Measurements from ENCODE around the gene KLF15.
A peak's percentile ranks its signal among the peaks of the same experiment; 100 is the strongest.

KLF15 gene

DNA sequence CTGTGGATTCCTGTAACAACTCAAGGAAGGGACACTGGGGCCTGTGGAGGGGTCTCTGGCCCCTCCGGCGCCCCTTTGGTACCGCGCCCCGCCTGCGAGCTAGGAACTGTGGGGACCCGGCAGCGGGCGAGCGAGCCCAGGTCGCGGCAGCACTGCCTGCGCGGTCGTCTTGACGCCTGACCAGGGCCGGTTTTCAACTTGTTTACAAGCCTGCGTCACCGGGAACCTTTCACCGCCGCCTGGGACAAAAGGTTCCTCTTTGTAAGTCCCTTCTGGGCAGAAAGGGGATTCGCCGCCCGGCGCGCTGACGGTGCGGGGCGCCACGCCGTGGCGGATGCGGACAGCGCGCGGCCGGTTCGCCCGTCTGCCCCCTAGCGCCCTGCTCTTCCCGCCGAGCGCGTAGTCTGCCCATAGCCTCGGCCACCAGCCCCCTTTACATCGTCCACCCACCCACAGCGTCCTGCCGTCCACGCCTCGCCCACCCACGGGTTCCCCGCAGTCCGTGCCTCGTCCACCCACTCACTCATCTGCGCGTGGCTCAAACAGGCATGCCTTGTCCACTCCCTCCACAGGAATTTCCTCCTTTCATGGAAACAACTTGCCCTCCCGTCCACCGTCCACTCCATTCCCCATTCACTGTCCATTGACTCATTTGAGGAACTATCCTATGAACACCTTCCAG is 32.0 kb upstream of the KLF15 start:
- DNase-seq (ENCODE audit: low read depth): peak; percentile 4

GRCh38 chr3:126381966-126382365 is 24.8 kb upstream of the KLF15 start:
- no peak for DNase-seq (ENCODE audit: low read depth)

DNA sequence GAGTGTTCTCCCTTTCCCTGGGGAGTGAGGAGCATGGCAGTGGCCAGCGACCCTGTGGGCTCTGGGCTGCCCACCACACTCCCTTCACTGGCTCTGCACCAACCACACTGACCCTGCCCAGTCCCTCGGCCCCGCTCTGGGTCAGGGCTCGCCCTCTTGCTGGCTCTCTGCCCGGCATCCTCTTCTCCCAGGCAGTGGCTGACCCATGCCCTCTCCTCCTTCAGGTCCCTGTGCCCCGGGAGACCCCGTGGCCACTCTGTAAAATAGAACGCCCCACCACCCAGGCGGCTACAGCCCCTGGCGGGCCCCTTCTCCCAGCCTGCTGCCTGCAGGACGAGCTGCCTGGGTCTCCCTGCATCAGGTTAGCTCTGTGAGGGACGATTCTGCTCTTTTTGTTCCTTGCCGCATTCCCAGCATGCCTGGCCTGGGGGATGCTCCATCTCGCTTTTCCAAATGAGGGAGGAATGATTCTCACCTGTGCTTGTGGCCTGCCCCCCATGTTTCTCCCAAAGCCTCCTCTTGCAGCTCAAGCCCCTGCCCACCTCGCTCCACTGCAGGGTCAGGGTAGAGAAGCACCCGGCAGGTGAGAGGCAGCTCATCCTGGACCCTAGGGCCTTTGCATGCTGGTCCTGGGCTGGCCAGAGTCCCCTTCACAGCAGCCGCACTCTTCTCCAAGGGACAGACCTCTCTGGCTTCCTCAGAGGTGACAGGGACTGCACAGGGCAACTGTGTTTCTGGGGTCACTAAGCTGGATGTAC is 23.0 kb upstream of the KLF15 start:
- no peak for DNase-seq (ENCODE audit: low read depth)

DNA sequence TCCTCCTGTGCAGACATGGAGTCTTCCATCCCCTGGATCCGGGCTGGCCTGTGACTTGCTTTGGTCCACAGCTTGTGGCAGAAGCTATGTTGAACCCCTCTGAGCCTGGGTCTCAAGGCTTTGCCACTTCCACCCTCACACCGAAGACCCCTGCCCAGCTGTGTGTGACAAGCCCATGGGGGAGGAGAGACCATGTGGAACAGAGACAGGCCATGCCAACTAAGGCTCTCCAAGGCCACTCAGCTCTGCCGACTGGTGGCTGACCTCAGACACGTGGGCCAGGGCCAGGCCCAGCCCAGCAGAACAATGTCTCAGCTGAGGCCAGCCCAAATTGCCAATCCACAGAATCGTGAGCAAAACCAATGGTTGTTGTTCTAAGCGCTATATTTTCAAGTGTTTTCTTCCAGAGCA is 21.1 kb upstream of the KLF15 start:
- no peak for DNase-seq (ENCODE audit: low read depth)

GRCh38 chr3:126377211-126377610 is 20.0 kb upstream of the KLF15 start:
- DNase-seq (ENCODE audit: low read depth): no peak

- DNase-seq (ENCODE audit: low read depth): no peak
Measured at GRCh38 chr3:126376444-126376843, 19.2 kb upstream of the KLF15 start.

GRCh38 chr3:126375835-126376331 is 18.7 kb upstream of the KLF15 start:
- DNase-seq (ENCODE audit: low read depth): no peak

DNA sequence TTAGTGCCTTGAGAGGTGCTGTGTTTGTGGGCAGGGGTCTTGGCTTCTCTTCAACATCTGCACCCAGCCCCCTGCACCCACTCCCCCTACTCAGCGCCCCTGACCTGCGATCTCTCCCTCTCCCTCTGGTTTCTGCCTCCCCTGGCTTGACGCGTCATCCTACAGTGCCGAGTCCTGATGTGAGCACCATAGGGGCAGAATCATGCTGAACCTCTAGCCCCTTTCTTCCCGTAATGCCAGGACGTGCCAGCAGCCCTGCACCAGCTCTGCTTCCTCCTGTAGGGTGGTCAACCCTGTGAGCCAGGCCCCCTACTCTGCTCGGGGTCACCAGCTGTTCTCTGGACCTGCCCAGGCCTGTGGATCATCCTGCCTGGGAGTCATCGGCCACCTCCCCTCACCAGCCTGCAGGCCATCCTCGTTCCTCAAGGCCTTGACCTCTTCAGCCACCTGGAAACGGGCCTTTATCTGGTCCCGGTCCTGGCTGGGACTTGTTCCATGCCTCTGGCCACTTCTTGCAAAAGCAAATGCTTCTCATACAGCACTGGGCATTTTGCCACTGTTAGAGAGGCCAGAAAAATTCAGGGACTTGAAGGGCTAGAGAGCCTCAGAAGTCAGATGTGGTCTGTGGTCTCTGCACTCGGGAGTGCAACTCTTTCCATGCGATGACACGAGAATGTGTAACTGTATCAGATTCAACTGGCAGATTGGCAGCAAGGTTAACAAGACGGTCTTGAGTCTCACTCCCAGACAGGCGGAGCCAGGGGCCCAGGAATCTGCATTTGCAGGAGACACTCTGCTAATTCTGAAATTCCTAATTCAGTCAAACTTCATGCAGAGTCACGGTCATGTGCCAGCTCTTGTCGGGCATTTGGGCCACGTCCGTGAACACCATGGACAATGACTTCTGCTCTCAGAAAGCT is 16.7 kb upstream of the KLF15 start:
- no peak for DNase-seq (ENCODE audit: low read depth)

DNA sequence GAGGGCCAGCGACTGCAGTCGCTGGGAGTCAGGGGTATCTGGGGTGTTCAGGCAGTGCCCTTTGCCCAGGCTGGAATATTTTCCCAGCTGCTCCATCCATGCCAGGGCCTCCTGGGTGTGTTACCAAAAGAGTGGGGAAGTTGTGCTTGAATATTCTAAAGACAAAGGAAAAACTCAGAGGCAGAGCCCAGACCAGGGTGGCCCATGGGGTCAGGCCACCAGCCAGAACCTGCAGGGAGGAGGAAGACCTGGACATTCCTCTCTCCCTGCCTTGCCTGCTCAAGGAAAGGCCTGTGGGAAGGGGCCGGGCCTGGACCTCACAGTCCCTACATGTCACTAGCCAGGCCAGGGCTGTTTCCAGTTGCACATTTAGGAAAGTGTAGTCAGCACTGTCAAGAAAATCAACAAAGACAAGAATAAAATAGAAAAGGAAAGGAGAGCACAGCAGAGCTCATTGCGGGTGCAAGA is 16.0 kb upstream of the KLF15 start:
- DNase-seq (ENCODE audit: low read depth): no peak

- no peak for DNase-seq (ENCODE audit: low read depth)
Measured at GRCh38 chr3:126372413-126373145, 15.4 kb upstream of the KLF15 start.

DNA sequence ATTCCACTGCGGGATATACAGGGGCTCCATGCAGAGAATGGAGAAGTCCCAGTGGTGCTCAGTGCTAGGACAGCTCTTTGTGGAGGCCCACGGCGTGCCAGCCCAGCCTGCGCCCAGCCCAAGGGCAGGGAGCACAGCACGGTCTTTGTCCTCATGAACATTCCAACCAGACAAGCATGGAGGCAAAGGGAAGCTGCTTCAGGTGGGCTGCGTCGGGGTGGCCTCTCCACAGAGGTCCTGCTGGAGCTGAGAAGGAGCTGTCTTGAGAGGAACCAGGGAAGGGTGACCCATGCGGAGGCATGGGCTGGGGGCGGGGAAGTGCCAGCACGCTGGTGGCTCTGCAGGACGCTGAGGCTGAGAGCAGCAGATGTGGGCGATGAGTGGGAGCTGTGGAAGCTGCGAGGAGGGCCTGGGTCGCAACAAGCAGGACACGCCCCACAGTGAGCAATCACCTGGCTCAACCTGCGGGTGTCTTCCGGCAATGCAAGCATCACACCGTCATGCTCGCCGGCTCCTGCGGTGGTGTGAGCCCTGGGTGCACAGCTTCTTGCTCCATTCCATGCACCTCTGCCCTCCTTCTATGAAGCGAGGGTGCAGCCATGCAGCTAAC is 14.0 kb upstream of the KLF15 start:
- DNase-seq (ENCODE audit: low read depth): no peak

GRCh38 chr3:126370606-126371005 is 13.4 kb upstream of the KLF15 start:
- no peak for DNase-seq (ENCODE audit: low read depth)

- no peak for DNase-seq (ENCODE audit: low read depth)
Measured at GRCh38 chr3:126370055-126370454, 12.8 kb upstream of the KLF15 start.

DNA sequence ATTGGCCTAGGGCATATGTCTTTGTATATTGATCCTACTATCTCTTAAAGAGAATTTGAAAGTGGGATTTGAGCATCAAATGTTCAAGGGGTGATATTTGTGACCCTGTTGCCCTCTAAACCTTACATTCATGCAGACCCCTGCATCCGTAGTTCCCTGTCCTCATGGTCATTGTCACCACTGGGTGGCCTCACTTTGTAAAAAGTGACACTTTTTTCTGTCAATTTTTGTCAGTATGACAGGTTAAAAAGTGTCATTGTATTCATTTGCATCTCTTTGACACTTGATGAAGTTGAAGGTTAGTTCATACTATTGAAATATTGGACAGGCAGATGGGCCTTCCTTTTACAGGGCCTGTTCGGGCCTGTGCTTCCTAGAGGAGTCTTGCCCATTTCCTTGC is 12.3 kb upstream of the KLF15 start:
- no peak for DNase-seq (ENCODE audit: low read depth)

- no peak for DNase-seq (ENCODE audit: low read depth)
Measured at GRCh38 chr3:126367316-126367805, 10.2 kb upstream of the KLF15 start.

DNA sequence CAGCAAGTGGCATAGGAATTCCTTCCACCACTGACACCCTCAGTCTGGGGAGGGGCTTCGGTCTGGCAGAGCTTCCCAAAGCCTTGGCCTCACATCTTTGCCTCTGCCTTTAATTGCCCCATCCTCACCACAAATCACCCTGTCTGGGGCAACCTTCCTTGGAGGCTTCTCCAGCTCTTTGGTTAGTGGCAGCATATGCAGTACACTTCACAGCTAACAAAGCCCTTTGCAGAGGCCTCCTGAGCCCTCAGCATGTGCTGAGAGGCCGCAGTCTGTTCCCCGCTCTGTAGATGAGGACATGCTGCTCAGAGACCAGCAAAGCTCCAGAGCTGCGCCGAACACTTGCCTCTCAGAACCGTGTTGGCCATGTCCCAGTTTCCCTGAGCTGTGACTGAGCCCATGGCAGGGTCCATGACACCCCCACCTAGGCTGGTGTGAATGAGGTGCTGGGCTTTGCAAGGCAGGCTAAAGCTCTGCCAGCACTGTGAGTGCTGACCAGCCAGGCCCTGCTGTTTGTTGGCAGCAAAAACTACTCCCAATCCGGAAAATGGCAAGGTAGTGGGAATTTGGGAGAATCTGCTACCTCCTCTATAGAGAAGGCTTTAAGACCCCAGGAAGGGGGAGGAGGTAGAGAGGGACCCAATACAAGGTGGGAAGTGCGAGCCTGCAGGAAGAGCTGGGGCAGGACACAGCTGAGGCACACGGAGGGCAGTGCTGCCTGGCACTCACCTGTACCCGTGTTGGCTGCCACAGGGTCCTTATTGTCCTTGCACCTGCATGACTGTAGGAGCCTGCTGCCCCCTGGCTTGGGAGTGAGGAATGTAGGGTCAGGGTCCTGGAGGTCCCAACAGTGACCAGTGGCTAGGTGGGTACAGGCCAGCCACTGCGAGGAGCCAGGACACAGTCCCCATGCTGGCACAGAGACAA is 8.4 kb upstream of the KLF15 start:
- no peak for DNase-seq (ENCODE audit: low read depth)

DNA sequence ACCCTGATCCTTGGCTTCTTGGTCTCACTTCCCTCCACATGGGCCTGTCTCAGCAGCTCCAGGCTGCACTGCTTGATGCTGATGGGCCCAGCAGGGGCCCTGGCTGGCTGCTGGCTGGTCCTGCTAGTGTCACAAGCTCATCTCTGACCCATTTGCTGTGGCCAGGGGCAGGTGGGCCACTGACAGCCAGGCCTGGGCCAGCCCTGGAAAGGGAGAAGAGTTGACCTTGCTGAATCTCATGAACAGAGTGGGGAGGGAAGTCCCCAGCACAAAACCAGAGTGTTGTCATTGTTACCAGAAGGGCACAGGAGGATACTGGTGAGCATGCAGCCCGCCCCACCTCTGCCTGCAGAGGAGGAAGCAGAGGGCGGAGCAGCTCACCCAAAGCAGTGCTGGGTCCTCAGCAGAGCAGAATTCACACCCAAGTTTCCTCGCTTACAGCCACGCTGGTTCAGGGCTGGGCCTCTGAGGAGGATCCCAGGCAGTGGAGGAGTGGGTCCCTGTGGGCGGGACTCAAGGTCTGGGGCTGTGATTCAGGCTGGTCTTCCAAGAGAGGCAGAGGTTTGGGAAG is 7.6 kb upstream of the KLF15 start:
- DNase-seq (ENCODE audit: low read depth): no peak

DNA sequence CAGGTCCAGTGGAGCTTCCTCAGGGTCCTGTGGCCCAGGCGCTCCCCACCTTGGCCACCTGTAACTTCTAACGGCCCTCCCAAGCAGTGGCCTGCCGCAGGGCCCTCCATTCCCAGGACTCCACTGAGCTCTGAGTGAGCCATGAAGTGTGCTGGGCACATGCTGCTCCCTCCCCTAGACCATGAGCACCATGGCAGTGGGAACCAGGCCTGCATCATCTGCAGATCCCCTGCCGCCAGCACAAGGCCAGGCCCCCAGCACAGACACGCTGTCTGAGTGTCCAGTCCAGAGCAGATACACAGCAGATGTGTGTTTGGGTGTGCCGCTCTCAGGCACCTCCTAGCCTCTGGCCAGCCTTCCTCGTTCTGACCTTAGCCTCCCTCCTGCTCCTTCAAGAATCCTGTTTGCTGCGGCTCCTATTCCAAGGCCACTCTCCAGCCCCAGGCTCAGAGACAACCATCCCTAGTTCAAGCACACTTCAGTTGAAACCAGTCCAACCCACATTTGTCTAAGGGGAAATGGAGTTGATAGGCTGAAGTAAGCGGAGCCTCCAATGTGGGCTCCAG is 7.0 kb upstream of the KLF15 start:
- no peak for DNase-seq (ENCODE audit: low read depth)

DNA sequence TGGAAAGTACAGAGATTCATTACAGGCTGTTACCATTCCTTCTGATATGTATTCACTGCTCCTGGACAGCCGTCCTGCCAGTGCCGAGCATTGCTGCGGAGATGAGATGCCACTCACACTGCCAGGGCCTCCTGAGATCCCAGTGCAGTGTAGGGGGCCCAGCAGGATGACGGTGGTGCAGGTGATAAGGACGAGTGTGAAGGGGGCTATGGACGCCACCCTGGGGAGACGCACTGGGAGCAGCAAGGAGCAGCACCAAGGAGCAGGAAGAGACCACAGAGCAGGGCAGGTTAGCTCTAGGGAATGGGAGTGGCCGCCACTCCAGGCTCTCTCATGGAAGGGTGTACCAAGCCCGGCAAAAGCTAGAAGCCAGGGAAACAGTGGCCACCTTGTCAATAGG is 4.0 kb upstream of the KLF15 start:
- DNase-seq (ENCODE audit: low read depth): no peak
